ENCODE data around the gene GBP1.
"Not testable (repeated sequence)": the region's sequence is repeated elsewhere in the genome, so short reads cannot be mapped to it uniquely, and the experiment has no call there.

The GBP1 gene

DNA sequence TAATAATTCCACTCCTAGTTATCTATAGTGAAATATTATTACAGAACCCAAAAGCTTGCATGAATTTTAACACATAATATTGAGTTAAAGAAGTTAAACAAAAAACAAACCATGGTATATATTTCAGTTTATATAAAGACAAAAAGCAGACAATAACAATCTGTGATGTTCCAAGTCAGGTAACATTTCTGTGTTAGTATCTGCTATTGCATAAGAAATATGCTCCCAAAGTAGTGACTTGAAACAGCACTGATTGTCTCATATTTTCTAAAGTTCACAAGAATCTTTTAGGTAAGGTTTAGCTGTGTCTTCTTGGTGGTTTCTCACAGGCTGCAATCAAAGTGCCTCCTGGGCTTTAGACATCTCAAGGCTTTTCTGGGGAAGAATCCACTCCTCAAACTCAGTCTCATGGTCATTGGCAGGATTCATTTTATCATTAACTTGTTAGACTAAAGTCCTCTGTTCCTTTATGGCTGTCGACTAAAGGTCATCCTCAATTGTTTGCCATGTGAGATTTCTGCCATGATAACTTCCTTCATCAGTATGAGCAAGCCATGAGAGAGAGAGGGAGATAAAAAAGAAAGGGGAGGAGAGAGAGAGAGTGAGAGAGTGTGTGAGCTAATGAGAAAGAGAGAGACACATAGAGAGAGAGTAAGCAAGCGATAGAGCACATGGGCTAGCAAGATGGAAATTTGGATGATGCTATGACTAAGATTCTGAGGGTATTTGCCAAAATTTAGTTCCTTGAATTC is 19.9 kb downstream of the GBP1 start:
- Histone ChIP-seq H3K27ac (ENCODE audit: low read depth, low read length) (no peak overlapping the region), H3K9me3 (ENCODE audit: control insufficient read depth in 5 of 5, low read length in 5 of 5) (peaks cover 0 to 10% (median 0%) of the 10 kb centered on the region in 5 donors), H3K27me3 (ENCODE audit: control insufficient read depth in 5 of 5, insufficient read depth in 4 of 5, low read length in 5 of 5) (no peaks in the 10 kb centered on the region), H3K4me3 (ENCODE audit: low read depth in 1 of 5, low read length in 5 of 5) (no peak overlapping the region), H3K9ac (ENCODE audit: low read length in 5 of 5) (no peak overlapping the region), H3K36me3 (ENCODE audit: control insufficient read depth in 5 of 5, insufficient read depth in 5 of 5, low read length in 5 of 5) (peaks cover 0 to 12% (median 3%) of the 10 kb centered on the region in 5 donors), H3K4me1 (ENCODE audit: control insufficient read depth in 5 of 5, insufficient read depth in 5 of 5, low read length in 5 of 5) (no peaks in the 10 kb centered on the region)

GRCh38 chr1:89043940-89044339 is 21.1 kb downstream of the GBP1 start:
- peaks cover 0 to 10% (median 0%) of the 10 kb centered on the region in 5 donors for H3K9me3 ChIP-seq (ENCODE audit: control insufficient read depth in 5 of 5, low read length in 5 of 5)
- no peak overlapping the region for H3K4me3 ChIP-seq (ENCODE audit: low read depth in 1 of 5, low read length in 5 of 5)
- H3K4me1 ChIP-seq (ENCODE audit: control insufficient read depth in 5 of 5, insufficient read depth in 5 of 5, low read length in 5 of 5) = no peaks in the 10 kb centered on the region
- no peak overlapping the region for H3K27ac ChIP-seq (ENCODE audit: low read depth, low read length)
- H3K9ac ChIP-seq (ENCODE audit: low read length in 5 of 5) = no peak overlapping the region
- H3K27me3 ChIP-seq (ENCODE audit: control insufficient read depth in 5 of 5, insufficient read depth in 4 of 5, low read length in 5 of 5) = no peaks in the 10 kb centered on the region
- peaks cover 0 to 5% (median 0%) of the 10 kb centered on the region in 5 donors for H3K36me3 ChIP-seq (ENCODE audit: control insufficient read depth in 5 of 5, insufficient read depth in 5 of 5, low read length in 5 of 5)

DNA sequence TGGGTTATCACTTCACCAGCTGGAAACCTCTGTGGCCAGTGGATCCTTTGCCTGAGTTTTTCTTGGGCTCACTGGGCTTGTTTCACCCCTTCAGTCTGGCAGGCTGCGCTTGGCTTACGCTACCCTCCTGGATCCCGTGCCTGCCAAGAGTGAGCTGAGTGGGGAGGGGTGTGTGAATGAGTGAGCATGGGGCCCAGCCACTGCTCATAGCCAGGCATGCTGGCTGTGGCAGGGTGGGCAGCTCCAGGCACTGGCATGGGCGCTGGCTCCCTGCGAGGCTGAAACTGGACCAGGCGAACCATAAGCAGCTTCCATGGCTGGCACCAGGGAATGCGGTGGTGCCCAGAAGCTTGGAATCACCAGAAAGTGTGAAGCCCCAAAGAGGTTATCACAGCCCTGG is 22.5 kb downstream of the GBP1 start:
- Histone ChIP-seq H3K4me3 (ENCODE audit: low read depth in 1 of 5, low read length in 5 of 5) (no peak overlapping the region), H3K27ac (ENCODE audit: low read depth, low read length) (no peak overlapping the region), H3K36me3 (ENCODE audit: control insufficient read depth in 5 of 5, insufficient read depth in 5 of 5, low read length in 5 of 5) (peaks cover 0 to 2% (median 0%) of the 10 kb centered on the region in 5 donors), H3K4me1 (ENCODE audit: control insufficient read depth in 5 of 5, insufficient read depth in 5 of 5, low read length in 5 of 5) (no peaks in the 10 kb centered on the region), H3K27me3 (ENCODE audit: control insufficient read depth in 5 of 5, insufficient read depth in 4 of 5, low read length in 5 of 5) (no peaks in the 10 kb centered on the region), H3K9me3 (ENCODE audit: control insufficient read depth in 5 of 5, low read length in 5 of 5) (peaks cover 0 to 10% (median 0%) of the 10 kb centered on the region in 5 donors), H3K9ac (ENCODE audit: low read length in 5 of 5) (no peak overlapping the region)

GRCh38 chr1:89041721-89042120 is 23.3 kb downstream of the GBP1 start:
- no peaks in the 10 kb centered on the region for H3K27me3 ChIP-seq (ENCODE audit: control insufficient read depth in 5 of 5, insufficient read depth in 4 of 5, low read length in 5 of 5)
- no peak overlapping the region for H3K27ac ChIP-seq (ENCODE audit: low read depth, low read length)
- H3K9ac ChIP-seq (ENCODE audit: low read length in 5 of 5) = no peak overlapping the region
- H3K36me3 ChIP-seq (ENCODE audit: control insufficient read depth in 5 of 5, insufficient read depth in 5 of 5, low read length in 5 of 5) = peaks cover 0 to 2% (median 0%) of the 10 kb centered on the region in 5 donors
- no peak overlapping the region for H3K4me3 ChIP-seq (ENCODE audit: low read depth in 1 of 5, low read length in 5 of 5)
- no peaks in the 10 kb centered on the region for H3K4me1 ChIP-seq (ENCODE audit: control insufficient read depth in 5 of 5, insufficient read depth in 5 of 5, low read length in 5 of 5)
- H3K9me3 ChIP-seq (ENCODE audit: control insufficient read depth in 5 of 5, low read length in 5 of 5) = peaks cover 0 to 10% (median 0%) of the 10 kb centered on the region in 5 donors

- peaks cover 0 to 10% (median 0%) of the 10 kb centered on the region in 5 donors for H3K9me3 ChIP-seq (ENCODE audit: control insufficient read depth in 5 of 5, low read length in 5 of 5)
- no peaks in the 10 kb centered on the region for H3K27me3 ChIP-seq (ENCODE audit: control insufficient read depth in 5 of 5, insufficient read depth in 4 of 5, low read length in 5 of 5)
- H3K36me3 ChIP-seq (ENCODE audit: control insufficient read depth in 5 of 5, insufficient read depth in 5 of 5, low read length in 5 of 5) = peaks cover 0 to 2% (median 0%) of the 10 kb centered on the region in 5 donors
- no peak overlapping the region for H3K9ac ChIP-seq (ENCODE audit: low read length in 5 of 5)
- no peak overlapping the region for H3K27ac ChIP-seq (ENCODE audit: low read depth, low read length)
- H3K4me3 ChIP-seq (ENCODE audit: low read depth in 1 of 5, low read length in 5 of 5) = no peak overlapping the region
- no peaks in the 10 kb centered on the region for H3K4me1 ChIP-seq (ENCODE audit: control insufficient read depth in 5 of 5, insufficient read depth in 5 of 5, low read length in 5 of 5)
These were observed 23.8 kb downstream of the GBP1 start for GRCh38 chr1:89041119-89041641.

DNA sequence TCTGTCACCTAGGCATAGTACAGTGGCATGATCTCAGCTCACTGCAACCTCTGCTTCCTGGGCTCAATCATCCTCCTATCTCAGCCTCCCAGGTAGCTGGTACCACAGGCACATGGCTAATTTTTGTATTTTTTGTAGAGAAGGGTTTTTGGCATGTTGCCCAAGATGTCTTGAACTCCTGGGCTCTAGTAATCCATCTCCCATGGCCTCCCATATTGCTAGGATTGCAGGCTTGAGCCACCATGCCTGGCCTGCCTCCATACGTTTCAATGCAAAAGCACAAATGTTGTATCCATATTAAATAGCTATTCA is 24.7 kb downstream of the GBP1 start:
- Histone ChIP-seq H3K27me3 (ENCODE audit: control insufficient read depth in 5 of 5, insufficient read depth in 4 of 5, low read length in 5 of 5) (no peaks in the 10 kb centered on the region), H3K9ac (ENCODE audit: low read length in 5 of 5) (no peak overlapping the region), H3K9me3 (ENCODE audit: control insufficient read depth in 5 of 5, low read length in 5 of 5) (peaks cover 0 to 10% (median 0%) of the 10 kb centered on the region in 5 donors), H3K27ac (ENCODE audit: low read depth, low read length) (no peak overlapping the region), H3K36me3 (ENCODE audit: control insufficient read depth in 5 of 5, insufficient read depth in 5 of 5, low read length in 5 of 5) (peaks cover 0 to 2% (median 0%) of the 10 kb centered on the region in 5 donors), H3K4me1 (ENCODE audit: control insufficient read depth in 5 of 5, insufficient read depth in 5 of 5, low read length in 5 of 5) (no peaks in the 10 kb centered on the region), H3K4me3 (ENCODE audit: low read depth in 1 of 5, low read length in 5 of 5) (no peak overlapping the region)

DNA sequence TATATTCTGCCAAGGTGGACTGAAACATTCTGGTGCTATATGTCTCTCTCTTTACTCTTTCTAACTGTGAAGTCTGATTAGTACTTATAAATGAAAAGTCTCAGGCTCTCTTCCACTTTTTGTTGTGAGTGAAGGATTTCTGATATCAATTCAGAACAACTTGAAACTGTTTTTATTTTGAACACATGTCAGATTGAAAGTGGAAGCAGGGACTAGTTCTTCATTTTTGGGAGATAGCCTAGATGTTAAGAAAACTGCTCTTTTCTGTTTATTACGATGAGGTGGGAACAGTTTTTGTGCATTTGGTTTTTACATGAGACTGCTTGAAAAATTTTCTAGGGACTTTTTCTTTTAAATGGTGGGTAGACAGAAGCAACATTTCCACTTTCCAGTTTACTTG is 27.8 kb downstream of the GBP1 start:
- Histone ChIP-seq H3K9me3 (ENCODE audit: control insufficient read depth in 5 of 5, low read length in 5 of 5) (peaks cover 0 to 5% (median 0%) of the 10 kb centered on the region in 5 donors), H3K9ac (ENCODE audit: low read length in 5 of 5) (no peak overlapping the region), H3K4me1 (ENCODE audit: control insufficient read depth in 5 of 5, insufficient read depth in 5 of 5, low read length in 5 of 5) (no peaks in the 10 kb centered on the region), H3K36me3 (ENCODE audit: control insufficient read depth in 5 of 5, insufficient read depth in 5 of 5, low read length in 5 of 5) (no peaks in the 10 kb centered on the region), H3K4me3 (ENCODE audit: low read depth in 1 of 5, low read length in 5 of 5) (no peak overlapping the region), H3K27ac (ENCODE audit: low read depth, low read length) (no peak overlapping the region), H3K27me3 (ENCODE audit: control insufficient read depth in 5 of 5, insufficient read depth in 4 of 5, low read length in 5 of 5) (no peaks in the 10 kb centered on the region)

- no peak overlapping the region for H3K4me3 ChIP-seq (ENCODE audit: low read depth in 1 of 5, low read length in 5 of 5)
- H3K27ac ChIP-seq (ENCODE audit: low read depth, low read length) = no peak overlapping the region
- no peaks in the 10 kb centered on the region for H3K4me1 ChIP-seq (ENCODE audit: control insufficient read depth in 5 of 5, insufficient read depth in 5 of 5, low read length in 5 of 5)
- H3K36me3 ChIP-seq (ENCODE audit: control insufficient read depth in 5 of 5, insufficient read depth in 5 of 5, low read length in 5 of 5) = no peaks in the 10 kb centered on the region
- no peaks in the 10 kb centered on the region for H3K27me3 ChIP-seq (ENCODE audit: control insufficient read depth in 5 of 5, insufficient read depth in 4 of 5, low read length in 5 of 5)
- H3K9me3 ChIP-seq (ENCODE audit: control insufficient read depth in 5 of 5, low read length in 5 of 5) = peaks cover 0 to 5% (median 0%) of the 10 kb centered on the region in 5 donors
- no peak overlapping the region for H3K9ac ChIP-seq (ENCODE audit: low read length in 5 of 5)
These were observed 29.9 kb downstream of the GBP1 start for GRCh38 chr1:89035080-89035479.

DNA sequence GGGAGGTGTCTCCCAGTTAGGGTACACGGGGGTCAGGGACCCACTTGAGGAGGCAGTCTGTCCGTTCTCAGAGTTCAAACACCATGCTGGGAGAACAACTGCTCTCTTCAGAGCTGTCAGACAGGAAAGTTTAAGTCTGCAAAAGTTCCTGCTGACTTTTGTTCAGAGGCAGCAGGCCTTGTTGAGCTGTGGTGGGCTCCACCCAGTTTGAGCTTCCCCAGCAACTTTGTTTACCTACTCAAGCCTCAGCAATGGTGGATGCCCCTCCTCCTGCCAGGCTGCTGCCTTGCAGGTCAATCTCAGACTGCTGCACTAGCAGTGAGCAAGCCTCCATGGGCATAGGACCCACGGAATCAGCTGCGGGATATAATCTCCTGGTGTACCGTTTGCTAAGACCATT is 31.0 kb downstream of the GBP1 start:
- not testable (repeated sequence) for H3K36me3 ChIP-seq (ENCODE audit: control insufficient read depth in 5 of 5, insufficient read depth in 5 of 5, low read length in 5 of 5); H3K27me3 ChIP-seq (ENCODE audit: control insufficient read depth in 5 of 5, insufficient read depth in 4 of 5, low read length in 5 of 5)

DNA sequence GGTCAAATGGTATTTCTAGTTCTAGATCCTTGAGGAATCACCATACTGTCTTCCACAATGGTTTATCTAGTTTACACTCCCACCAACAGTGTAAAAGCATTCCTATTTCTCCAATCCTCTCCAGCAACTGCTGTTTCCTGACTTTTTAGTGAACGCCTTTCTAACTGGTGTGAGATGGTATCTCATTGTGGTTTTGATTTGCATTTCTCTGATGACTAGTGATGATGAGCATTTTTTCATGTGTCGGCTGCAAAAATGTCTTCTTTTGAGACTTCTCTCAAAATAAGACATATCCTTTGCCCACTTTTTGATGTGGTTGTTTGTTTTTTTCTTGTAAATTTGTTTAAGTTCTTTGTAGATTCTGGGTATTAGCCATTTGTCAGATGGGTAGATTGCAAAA is 36.0 kb downstream of the GBP1 start:
- H3K27me3 ChIP-seq (ENCODE audit: control insufficient read depth in 5 of 5, insufficient read depth in 4 of 5, low read length in 5 of 5); H3K27ac ChIP-seq (ENCODE audit: low read depth, low read length); H3K4me3 ChIP-seq (ENCODE audit: low read depth in 1 of 5, low read length in 5 of 5); H3K9ac ChIP-seq (ENCODE audit: low read length in 5 of 5); H3K9me3 ChIP-seq (ENCODE audit: control insufficient read depth in 5 of 5, low read length in 5 of 5); H3K36me3 ChIP-seq (ENCODE audit: control insufficient read depth in 5 of 5, insufficient read depth in 5 of 5, low read length in 5 of 5); H3K4me1 ChIP-seq (ENCODE audit: control insufficient read depth in 5 of 5, insufficient read depth in 5 of 5, low read length in 5 of 5): not testable (repeated sequence)

More for the DNA sequence above, 31.0 kb downstream of the GBP1 start:
- not testable (repeated sequence) for H3K4me3 ChIP-seq (ENCODE audit: low read depth in 1 of 5, low read length in 5 of 5); H3K4me1 ChIP-seq (ENCODE audit: control insufficient read depth in 5 of 5, insufficient read depth in 5 of 5, low read length in 5 of 5); H3K9ac ChIP-seq (ENCODE audit: low read length in 5 of 5); H3K27ac ChIP-seq (ENCODE audit: low read depth, low read length); H3K9me3 ChIP-seq (ENCODE audit: control insufficient read depth in 5 of 5, low read length in 5 of 5)

Data from subcutaneous abdominal adipose tissue (tissue), 5 donors.